ENCODE data around the gene CAP2. TPM values are rescaled to one million over a fixed set of nuclear protein-coding genes. Genes with fewer than 3 reads are reported as not detected.

Gene CAP2
- total and polyA plus RNA-seq, 12 donors: 1.3 to 21.9 (median 11.9) TPM

- intact Hi-C loops (cut with DNase I): no loop called here
- 95 to 100% (median 97%) methylated on average over 4 of the region's 4 CpGs for WGBS, 4 donors
- H3K27me3 ChIP-seq: no peaks in the 10 kb centered on the region
- no peaks in the 10 kb centered on the region for H3K9me3 ChIP-seq (replicated peaks in 1 of 3)
- TF ChIP-seq CTCF (IDR thresholded peaks at IDR 0.05): no peak
- TF ChIP-seq POLR2A (IDR thresholded peaks at IDR 0.05): no peak
- DNase-seq: no peak
- H3K27ac ChIP-seq: no peak overlapping the region
- H3K4me1 ChIP-seq (replicated peaks in 1 of 2): no peaks in the 10 kb centered on the region
- no peaks in the 10 kb centered on the region for H3K36me3 ChIP-seq (replicated peaks in 1 of 2)
- no peak overlapping the region for H3K4me3 ChIP-seq
Observed at GRCh38 chr6:17486680-17487079, 93.3 kb downstream of the CAP2 start.

- Histone ChIP-seq H3K4me3 (no peak overlapping the region), H3K9me3 (replicated peaks in 1 of 3) (no peaks in the 10 kb centered on the region), H3K27ac (no peak overlapping the region), H3K36me3 (replicated peaks in 1 of 2) (no peaks in the 10 kb centered on the region), H3K4me1 (replicated peaks in 1 of 2) (no peaks in the 10 kb centered on the region), H3K27me3 (no peaks in the 10 kb centered on the region)
- 62 to 84% (median 71%) methylated on average over 4 of the region's 4 CpGs for WGBS, 4 donors
- TF ChIP-seq CTCF (IDR thresholded peaks at IDR 0.05) (no peak), POLR2A (IDR thresholded peaks at IDR 0.05) (no peak)
- intact Hi-C loops (cut with DNase I): no loop called here
- no peak for DNase-seq
Observed at GRCh38 chr6:17490724-17491123, 97.3 kb downstream of the CAP2 start.

GRCh38 chr6:17491416-17492142, 98.2 kb downstream of the CAP2 start:
- H3K4me1 ChIP-seq (replicated peaks in 1 of 2): no peaks in the 10 kb centered on the region
- no peaks in the 10 kb centered on the region for H3K27me3 ChIP-seq
- no peaks in the 10 kb centered on the region for H3K36me3 ChIP-seq (replicated peaks in 1 of 2)
- no peak overlapping the region for H3K4me3 ChIP-seq
- TF ChIP-seq POLR2A (IDR thresholded peaks at IDR 0.05) (no peak), CTCF (IDR thresholded peaks at IDR 0.05) (no peak)
- intact Hi-C loops (cut with DNase I): no loop called here
- no peak for DNase-seq
- 70 to 77% (median 72%) methylated on average over 10 of the region's 10 CpGs for WGBS, 4 donors
- no peak overlapping the region for H3K27ac ChIP-seq
- no peaks in the 10 kb centered on the region for H3K9me3 ChIP-seq (replicated peaks in 1 of 3)

GRCh38 chr6:17492350-17492749, 99.0 kb downstream of the CAP2 start:
- no peaks in the 10 kb centered on the region for H3K27me3 ChIP-seq
- no peaks in the 10 kb centered on the region for H3K4me1 ChIP-seq (replicated peaks in 1 of 2)
- H3K27ac ChIP-seq: no peak overlapping the region
- TF ChIP-seq POLR2A (IDR thresholded peaks at IDR 0.05): no peak
- no peak for TF ChIP-seq CTCF (IDR thresholded peaks at IDR 0.05)
- H3K4me3 ChIP-seq: no peak overlapping the region
- 55 to 73% (median 65%) methylated on average over 6 of the region's 6 CpGs for WGBS, 4 donors
- no peaks in the 10 kb centered on the region for H3K36me3 ChIP-seq (replicated peaks in 1 of 2)
- no peaks in the 10 kb centered on the region for H3K9me3 ChIP-seq (replicated peaks in 1 of 3)
- intact Hi-C loops (cut with DNase I): no loop called here
- no peak for DNase-seq
